Activated naive CD8-positive, alpha-beta T cell treated with anti-CD3 and anti-CD28 coated beads, Interleukin-2, amount 50 U/mL, for 24 hours (primary cell): Measurements from ENCODE around the gene KLF15.

Source experiments
- ATAC-seq: fragments of 150-1000 bp; cut with Tn5 transposase; one replicate; pipeline ENCODE4 v1.10.0; 2021
- DNase-seq: peaks from one replicate; pipeline ENCODE4 v3.0.0; 2021
- H3K27ac Mint-ChIP-seq: one replicate; pipeline ENCODE4 v1.8.0; 2021; ENCODE audit warnings: mild to moderate bottlenecking, mixed read lengths
- H3K27me3 Mint-ChIP-seq: one replicate; pipeline ENCODE4 v1.8.0; 2021; ENCODE audit warnings: mixed read lengths
- H3K36me3 Mint-ChIP-seq: one replicate; pipeline ENCODE4 v1.8.0; 2021; ENCODE audit warnings: low read depth, mixed read lengths
- H3K4me1 Mint-ChIP-seq: one replicate; pipeline ENCODE4 v1.8.0; 2021; ENCODE audit warnings: mixed read lengths
- H3K4me3 Mint-ChIP-seq: one replicate; pipeline ENCODE4 v1.8.0; 2021; ENCODE audit warnings: mild to moderate bottlenecking, moderate library complexity, mixed read lengths
- H3K9me3 Mint-ChIP-seq: one replicate; pipeline ENCODE4 v1.8.0; 2021; ENCODE audit warnings: mixed read lengths

The KLF15 gene

GRCh38 chr3:126394179-126394976 is 37.2 kb upstream of the KLF15 start, which contains the start of gene CFAP100:
Gene CFAP100 (plus strand): TSS chr3:126394909. CDS start chr3:126396001, 1,092 bp downstream.
- no peak for ATAC-seq

GRCh38 chr3:126393563-126393962 is 36.4 kb upstream of the KLF15 start:
- H3K27ac Mint-ChIP-seq = no peak overlapping the region
- ATAC-seq (no peak), DNase-seq (no peak)
- H3K4me3 Mint-ChIP-seq = no peak overlapping the region
- no peaks in the 10 kb centered on the region for H3K36me3 Mint-ChIP-seq
- H3K9me3 Mint-ChIP-seq = no peaks in the 10 kb centered on the region
- peaks cover 3% of the 10 kb centered on the region for H3K4me1 Mint-ChIP-seq
- peaks cover 46% of the 10 kb centered on the region for H3K27me3 Mint-ChIP-seq

More at GRCh38 chr3:126394179-126394976, 37.2 kb upstream of the KLF15 start, which contains the start of gene CFAP100:
- Mint-ChIP-seq H3K4me1 (peaks cover 3% of the 10 kb centered on the region), H3K27ac (no peak within 1 kb of the TSS), H3K4me3 (no peak within 1 kb of the TSS), H3K36me3 (no peaks in the 10 kb centered on the region), H3K27me3 (peaks cover 44% of the 10 kb centered on the region), H3K9me3 (no peaks in the 10 kb centered on the region)
- DNase-seq = no peak

- H3K9me3 Mint-ChIP-seq = no peaks in the 10 kb centered on the region
- H3K4me1 Mint-ChIP-seq = peaks cover 3% of the 10 kb centered on the region
- no peak for DNase-seq
- no peak overlapping the region for H3K27ac Mint-ChIP-seq
- H3K36me3 Mint-ChIP-seq = no peaks in the 10 kb centered on the region
- peaks cover 54% of the 10 kb centered on the region for H3K27me3 Mint-ChIP-seq
- no peak overlapping the region for H3K4me3 Mint-ChIP-seq
- no peak for ATAC-seq
Measured at GRCh38 chr3:126392246-126392645, 35.0 kb upstream of the KLF15 start.

GRCh38 chr3:126391631-126392030 is 34.4 kb upstream of the KLF15 start:
- Mint-ChIP-seq H3K4me1 (peaks cover 3% of the 10 kb centered on the region), H3K36me3 (no peaks in the 10 kb centered on the region), H3K4me3 (no peak overlapping the region), H3K27ac (no peak overlapping the region), H3K27me3 (peaks cover 52% of the 10 kb centered on the region), H3K9me3 (no peaks in the 10 kb centered on the region)
- ATAC-seq = no peak
- DNase-seq = no peak

GRCh38 chr3:126390751-126391150 is 33.5 kb upstream of the KLF15 start:
- Mint-ChIP-seq H3K9me3 (no peaks in the 10 kb centered on the region), H3K4me1 (peaks cover 3% of the 10 kb centered on the region), H3K36me3 (no peaks in the 10 kb centered on the region), H3K4me3 (no peak overlapping the region), H3K27me3 (peaks cover 52% of the 10 kb centered on the region), H3K27ac (no peak overlapping the region)
- no peak for DNase-seq
- no peak for ATAC-seq

GRCh38 chr3:126390201-126390600 is 33.0 kb upstream of the KLF15 start:
- H3K4me3 Mint-ChIP-seq = no peak overlapping the region
- no peaks in the 10 kb centered on the region for H3K36me3 Mint-ChIP-seq
- H3K4me1 Mint-ChIP-seq = peaks cover 3% of the 10 kb centered on the region
- no peak for ATAC-seq
- H3K9me3 Mint-ChIP-seq = no peaks in the 10 kb centered on the region
- DNase-seq = no peak
- H3K27me3 Mint-ChIP-seq = peaks cover 49% of the 10 kb centered on the region
- no peak overlapping the region for H3K27ac Mint-ChIP-seq

GRCh38 chr3:126389794-126390146 is 32.6 kb upstream of the KLF15 start:
- Mint-ChIP-seq H3K4me3 (no peak overlapping the region), H3K9me3 (no peaks in the 10 kb centered on the region), H3K27ac (no peak overlapping the region), H3K36me3 (no peaks in the 10 kb centered on the region), H3K27me3 (peaks cover 47% of the 10 kb centered on the region), H3K4me1 (peaks cover 3% of the 10 kb centered on the region)
- ATAC-seq (no peak), DNase-seq (no peak)

- DNase-seq (peak; percentile 57), ATAC-seq (peak; percentile 81)
- H3K9me3 Mint-ChIP-seq = no peaks in the 10 kb centered on the region
- no peak overlapping the region for H3K27ac Mint-ChIP-seq
- H3K27me3 Mint-ChIP-seq = peaks cover 47% of the 10 kb centered on the region
- no peak overlapping the region for H3K4me3 Mint-ChIP-seq
- peaks cover 3% of the 10 kb centered on the region for H3K4me1 Mint-ChIP-seq
- H3K36me3 Mint-ChIP-seq = no peaks in the 10 kb centered on the region
Measured at GRCh38 chr3:126389112-126389793, 32.0 kb upstream of the KLF15 start.

GRCh38 chr3:126381966-126382365 is 24.8 kb upstream of the KLF15 start:
- no peaks in the 10 kb centered on the region for H3K4me1 Mint-ChIP-seq
- peaks cover 4% of the 10 kb centered on the region for H3K9me3 Mint-ChIP-seq
- H3K27me3 Mint-ChIP-seq = peaks cover 15% of the 10 kb centered on the region
- DNase-seq (no peak), ATAC-seq (no peak)
- no peak overlapping the region for H3K4me3 Mint-ChIP-seq
- H3K36me3 Mint-ChIP-seq = no peaks in the 10 kb centered on the region
- no peak overlapping the region for H3K27ac Mint-ChIP-seq

GRCh38 chr3:126380011-126380768 is 23.0 kb upstream of the KLF15 start:
- no peak for ATAC-seq
- Mint-ChIP-seq H3K4me1 (no peaks in the 10 kb centered on the region), H3K9me3 (peaks cover 4% of the 10 kb centered on the region), H3K27ac (no peak overlapping the region), H3K4me3 (no peak overlapping the region), H3K36me3 (no peaks in the 10 kb centered on the region), H3K27me3 (peaks cover 15% of the 10 kb centered on the region)
- DNase-seq = no peak

- Mint-ChIP-seq H3K27ac (no peak overlapping the region), H3K4me1 (no peaks in the 10 kb centered on the region), H3K27me3 (peaks cover 12% of the 10 kb centered on the region), H3K9me3 (peaks cover 3% of the 10 kb centered on the region), H3K4me3 (no peak overlapping the region), H3K36me3 (no peaks in the 10 kb centered on the region)
- DNase-seq (no peak), ATAC-seq (no peak)
Measured at GRCh38 chr3:126378341-126378751, 21.1 kb upstream of the KLF15 start.

GRCh38 chr3:126377211-126377610 is 20.0 kb upstream of the KLF15 start:
- no peak overlapping the region for H3K27ac Mint-ChIP-seq
- no peaks in the 10 kb centered on the region for H3K4me1 Mint-ChIP-seq
- no peaks in the 10 kb centered on the region for H3K36me3 Mint-ChIP-seq
- DNase-seq (no peak), ATAC-seq (no peak)
- H3K27me3 Mint-ChIP-seq = peaks cover 8% of the 10 kb centered on the region
- no peak overlapping the region for H3K4me3 Mint-ChIP-seq
- H3K9me3 Mint-ChIP-seq = no peaks in the 10 kb centered on the region

- H3K4me1 Mint-ChIP-seq = no peaks in the 10 kb centered on the region
- H3K9me3 Mint-ChIP-seq = no peaks in the 10 kb centered on the region
- no peak for DNase-seq
Measured at GRCh38 chr3:126376444-126376843, 19.2 kb upstream of the KLF15 start.

GRCh38 chr3:126375835-126376331 is 18.7 kb upstream of the KLF15 start:
- Mint-ChIP-seq H3K27ac (no peak overlapping the region), H3K27me3 (peaks cover 3% of the 10 kb centered on the region), H3K4me1 (no peaks in the 10 kb centered on the region), H3K4me3 (no peak overlapping the region), H3K36me3 (no peaks in the 10 kb centered on the region), H3K9me3 (no peaks in the 10 kb centered on the region)
- DNase-seq (no peak), ATAC-seq (no peak)

More at GRCh38 chr3:126376444-126376843, 19.2 kb upstream of the KLF15 start:
- H3K27me3 Mint-ChIP-seq = peaks cover 3% of the 10 kb centered on the region
- H3K4me3 Mint-ChIP-seq = no peak overlapping the region
- ATAC-seq = no peak
- H3K36me3 Mint-ChIP-seq = no peaks in the 10 kb centered on the region
- no peak overlapping the region for H3K27ac Mint-ChIP-seq
